Kidney (tissue), 14 donors: Measurements from ENCODE around the gene RSPO1. TPM values are rescaled to one million over a fixed set of nuclear protein-coding genes. Genes with fewer than 3 reads are reported as not detected.
A peak's percentile ranks its signal among the peaks of the same experiment; 100 is the strongest.

Experiments
- DNase-seq, 5 donors: peaks; one replicate each; pipeline ENCODE4 v3.0.0-alpha.2; 2013 to 2020
- FAIRE-seq: peaks from 2 replicates; lab custom pipeline; 2012; peaks lifted over from hg19 to GRCh38; lab: Jason Lieb, UNC
- H3K27ac ChIP-seq, 2 donors: one replicate each; pipeline ENCODE4 v1.7.0; 2013; ENCODE audit warnings: low read depth in 2 of 2, low read length in 2 of 2, inconsistent platforms in 1 of 2
- H3K27me3 ChIP-seq: one replicate; pipeline ENCODE4 v1.7.1; 2013; ENCODE audit warnings: low read length, inconsistent platforms; ENCODE audit not compliant: control insufficient read depth, insufficient read depth
- H3K36me3 ChIP-seq, 3 donors: one replicate each; pipeline versions ENCODE4 v1.7.0 to v1.7.1; 2013; ENCODE audit warnings: low read length in 3 of 3, control low read depth in 1 of 3, inconsistent platforms in 1 of 3; ENCODE audit not compliant: insufficient read depth in 3 of 3, control insufficient read depth in 2 of 3
- H3K4me1 ChIP-seq, 3 donors: one replicate each; pipeline versions ENCODE4 v1.7.0 to v1.7.1; 2013; ENCODE audit warnings: low read length in 3 of 3, inconsistent platforms in 1 of 3, low read depth in 1 of 3; ENCODE audit not compliant: control insufficient read depth in 2 of 3, insufficient read depth in 2 of 3
- H3K4me3 ChIP-seq, 3 donors: one replicate each; pipeline versions ENCODE4 v1.7.0 to v1.8.1; 2013; ENCODE audit warnings: low read length in 3 of 3, control low read depth in 1 of 3, inconsistent platforms in 1 of 3
- H3K9ac ChIP-seq, 3 donors: one replicate each; pipeline versions ENCODE4 v1.7.0 to v1.7.1; 2013; ENCODE audit warnings: low read length in 3 of 3, control low read depth in 1 of 3, inconsistent platforms in 1 of 3
- H3K9me3 ChIP-seq, 3 donors: one replicate each; pipeline versions ENCODE4 v1.7.0 to v1.7.1; 2013; ENCODE audit warnings: low read length in 3 of 3, control low read depth in 1 of 3, inconsistent platforms in 1 of 3; ENCODE audit not compliant: control insufficient read depth in 2 of 3, insufficient read depth in 1 of 3
- CTCF ChIP-seq: IDR thresholded peaks from 3 replicates; pipeline ENCODE4 v1.5.1; 2012; ENCODE audit warnings: mild to moderate bottlenecking, moderate library complexity, borderline replicate concordance; ENCODE audit not compliant: insufficient read depth; ENCODE audit errors: extremely low read depth
- intact Hi-C: fragments of 100-400 bp; cut with DNase I; formaldehyde crosslinking; loops from one replicate; pipeline ENCODE4 v1.11.1; 2022
- polyA plus RNA-seq: library from polyadenylated mRNA; stranded (reverse); fragments of 350-450 nt; fragmentation: Illumina TruSeq; extraction: RNeasy Lipid Tissue Mini Kit (QIAGEN cat#74804); gene quantifications from one replicate; pipeline ENCODE4 v1.2.3, GENCODE V29; 2014; ENCODE audit warnings: low read depth, low replicate concordance; ENCODE audit not compliant: insufficient read depth
- total RNA-seq: library from RNA; stranded (reverse); fragmentation: NEBNext Ultra II Directional; extraction: Animal tissue kit (Norgen Biotek cat#: 25700); gene quantifications from one replicate; pipeline ENCODE4 v1.2.1, GENCODE V29; 2021
- donor health status: control.
- donor health status: control.
- donor health status: control.
- donor health status: control.
- donor health status: control.
- donor health status: DM: yes; HTN: yes; CAD: no.
- donor health status: Normal renal cell carcinoma (clear cell type).

The RSPO1 gene
- total and polyA plus RNA-seq, 2 donors from 2014 or later = 0.19 to 0.26 TPM

- FAIRE-seq = no peak
- intact Hi-C loops = no loop called here
Observed at GRCh38 chr1:37650721-37651120, 16.0 kb upstream of the RSPO1 start.

GRCh38 chr1:37650173-37650572 lies 15.5 kb upstream of the RSPO1 start:
- no peaks in the 10 kb centered on the region for H3K4me1 ChIP-seq
- no peaks in the 10 kb centered on the region for H3K27me3 ChIP-seq
- no peaks in the 10 kb centered on the region for H3K9me3 ChIP-seq
- no peak overlapping the region for H3K27ac ChIP-seq
- no peaks in the 10 kb centered on the region for H3K36me3 ChIP-seq
- DNase-seq = no peak
- intact Hi-C loops = no loop called here
- FAIRE-seq = no peak
- no peak overlapping the region for H3K9ac ChIP-seq
- H3K4me3 ChIP-seq = no peak overlapping the region
- no peak for TF ChIP-seq CTCF

More at GRCh38 chr1:37650721-37651120, 16.0 kb upstream of the RSPO1 start:
- H3K9ac ChIP-seq = no peak overlapping the region
- peak in 1 of 5 donors; percentile 39 for DNase-seq
- no peak overlapping the region for H3K27ac ChIP-seq
- no peaks in the 10 kb centered on the region for H3K36me3 ChIP-seq
- no peaks in the 10 kb centered on the region for H3K27me3 ChIP-seq
- H3K4me3 ChIP-seq = no peak overlapping the region
- no peaks in the 10 kb centered on the region for H3K4me1 ChIP-seq
- no peak for TF ChIP-seq CTCF
- no peaks in the 10 kb centered on the region for H3K9me3 ChIP-seq

- FAIRE-seq (no peak), DNase-seq (no peak)
- Histone ChIP-seq H3K9ac (no peak overlapping the region), H3K27me3 (no peaks in the 10 kb centered on the region), H3K4me1 (no peaks in the 10 kb centered on the region), H3K27ac (no peak overlapping the region), H3K4me3 (no peak overlapping the region), H3K36me3 (no peaks in the 10 kb centered on the region), H3K9me3 (peaks cover 0 to 3% (median 0%) of the 10 kb centered on the region in 3 donors)
- TF ChIP-seq CTCF = no peak
- intact Hi-C loops = no loop called here
Observed at GRCh38 chr1:37647281-37647680, 12.6 kb upstream of the RSPO1 start.

GRCh38 chr1:37641059-37641458 lies 6.4 kb upstream of the RSPO1 start:
- no peak for DNase-seq
- H3K27ac ChIP-seq = no peak overlapping the region
- no peaks in the 10 kb centered on the region for H3K4me1 ChIP-seq
- FAIRE-seq = no peak
- intact Hi-C loops = no loop called here
- H3K36me3 ChIP-seq = no peaks in the 10 kb centered on the region
- TF ChIP-seq CTCF = no peak
- H3K9ac ChIP-seq = no peak overlapping the region
- H3K27me3 ChIP-seq = peaks cover 2% of the 10 kb centered on the region
- H3K4me3 ChIP-seq = no peak overlapping the region
- peaks cover 0 to 15% (median 8%) of the 10 kb centered on the region in 3 donors for H3K9me3 ChIP-seq
